AG04449 (cell line): ENCODE results near the gene MEGF11.

Experiments used
- CTCF ChIA-PET: fragments of 350-600 bp; formaldehyde crosslinking; extraction: SDS; loops from one replicate; lab custom pipeline; 2021; ENCODE audit warnings: antibody characterized with exemption; lab: Yijun Ruan, JAX
- POLR2A ChIA-PET: fragments of 400-600, 350-600 bp; formaldehyde crosslinking; extraction: SDS; loops from one replicate; lab custom pipeline; 2020; ENCODE audit warnings: antibody characterized with exemption, inconsistent platforms; lab: Yijun Ruan, JAX
- DNase-seq: peaks from one replicate; pipeline ENCODE4 v3.0.0-alpha.2; 2010; ENCODE audit warnings: low read depth, low spot score
- H3K4me3 ChIP-seq: 2 replicates; pipeline ENCODE4 v1.5.1; 2011; ENCODE audit warnings: low read depth, mild to moderate bottlenecking, control low read depth, low read length
- CTCF ChIP-seq: IDR thresholded peaks from one replicate; pipeline ENCODE4 v1.5.1; 2011; ENCODE audit warnings: mild to moderate bottlenecking, moderate library complexity, low read length, control low read depth, inconsistent platforms; ENCODE audit not compliant: insufficient read depth; ENCODE audit errors: missing control alignments

The MEGF11 gene

GRCh38 chr15:66051833-66052232 lies 201.7 kb downstream of the MEGF11 start:
- no peak for TF ChIP-seq CTCF
- ChIA-PET CTCF (no interaction called here), POLR2A (no interaction called here)
- DNase-seq, result no peak
- H3K4me3 ChIP-seq, result no peak overlapping the region

GRCh38 chr15:66050264-66050663 lies 203.3 kb downstream of the MEGF11 start:
- no peak for TF ChIP-seq CTCF
- POLR2A ChIA-PET, result no interaction called here
- DNase-seq, result no peak
- H3K4me3 ChIP-seq, result no peak overlapping the region
- CTCF ChIA-PET, result no interaction called here

- no peak for DNase-seq
- no peak overlapping the region for H3K4me3 ChIP-seq
- TF ChIP-seq CTCF, result no peak
- POLR2A ChIA-PET, result no interaction called here
- CTCF ChIA-PET, result no interaction called here
These were observed 204.2 kb downstream of the MEGF11 start for GRCh38 chr15:66049353-66049752.

GRCh38 chr15:66047321-66048024 lies 206.1 kb downstream of the MEGF11 start:
- TF ChIP-seq CTCF, result no peak
- no peak for DNase-seq
- CTCF ChIA-PET, result no interaction called here
- H3K4me3 ChIP-seq, result no peak overlapping the region
- POLR2A ChIA-PET, result no interaction called here

DNA sequence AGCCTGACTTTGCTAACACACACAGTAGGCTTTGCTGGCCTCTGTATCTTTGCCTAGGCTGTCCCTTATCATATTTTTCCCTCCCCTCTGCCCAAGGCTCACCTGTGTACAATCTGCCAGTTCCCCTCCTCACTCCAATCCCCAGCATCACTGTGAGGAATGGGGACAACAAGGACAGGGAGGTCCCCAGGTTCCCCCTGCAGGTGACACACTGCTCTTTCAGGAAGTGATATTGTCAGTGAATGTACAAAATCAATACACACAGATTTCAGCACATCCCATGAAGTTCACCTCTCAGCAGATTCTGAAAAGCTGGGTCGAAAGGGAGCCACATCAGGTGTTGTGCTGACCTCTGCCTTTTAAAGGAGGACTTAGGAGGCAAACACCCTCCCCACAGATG lies 206.8 kb downstream of the MEGF11 start:
- no peak for DNase-seq
- POLR2A ChIA-PET, result no interaction called here
- TF ChIP-seq CTCF, result no peak
- no peak overlapping the region for H3K4me3 ChIP-seq
- CTCF ChIA-PET, result no interaction called here

- no peak for TF ChIP-seq CTCF
- no peak for DNase-seq
- POLR2A ChIA-PET, result no interaction called here
- CTCF ChIA-PET, result no interaction called here
- no peak overlapping the region for H3K4me3 ChIP-seq
These were observed 207.2 kb downstream of the MEGF11 start for GRCh38 chr15:66046326-66046725.
